Left ventricle myocardium inferior (tissue), 1 donor: ENCODE measurements around the gene RNF31. TPM values are rescaled to one million over a fixed set of nuclear protein-coding genes. Genes with fewer than 3 reads are reported as not detected.

Source experiments
- DNase-seq: peaks from one replicate; pipeline ENCODE4 v3.0.0-alpha.2; 2020
- H3K27ac ChIP-seq: fragments of 200-600 bp; replicated peaks from 2 replicates; pipeline ENCODE4 v1.8.0; 2021
- H3K27me3 ChIP-seq: fragments of 200-600 bp; 2 replicates; pipeline ENCODE4 v1.8.0; 2021; ENCODE audit warnings: low read depth
- H3K36me3 ChIP-seq: fragments of 200-600 bp; 2 replicates; pipeline ENCODE4 v1.8.0; 2021
- H3K4me1 ChIP-seq: fragments of 200-600 bp; 2 replicates; pipeline ENCODE4 v1.8.0; 2021
- H3K4me3 ChIP-seq: fragments of 200-600 bp; 2 replicates; pipeline ENCODE4 v1.8.0; 2021; ENCODE audit warnings: mild to moderate bottlenecking, moderate library complexity
- H3K9me3 ChIP-seq: fragments of 200-600 bp; replicated peaks from 2 replicates; pipeline ENCODE4 v1.8.0; 2021
- CTCF ChIP-seq: fragments of 200-600 bp; IDR thresholded peaks from 2 replicates; pipeline ENCODE4 v1.8.0; 2021; ENCODE audit warnings: antibody characterized with exemption, mild to moderate bottlenecking, borderline replicate concordance
- intact Hi-C: fragments of 100-400 bp; cut with micrococcal nuclease; formaldehyde crosslinking; loops from one replicate; pipeline ENCODE4 v1.11.0; 2022
- total RNA-seq: library from RNA; stranded (reverse); fragmentation: NEBNext Ultra II Directional; extraction: Animal tissue kit (Norgen Biotek cat#: 25700); gene quantifications from one replicate; pipeline ENCODE4 v1.2.1, GENCODE V29; 2021
- donor health status: DM: no; HTN: yes; CAD: no; lungs with severe emphysema.

Gene RNF31
- total RNA-seq, 1 donor from 2014 or later: 34.8 TPM

GRCh38 chr14:24121210-24121609, 26.1 kb upstream of the RNF31 start:
- no peak for DNase-seq
- TF ChIP-seq CTCF: no peak
- intact Hi-C loops: no loop called here
- Histone ChIP-seq H3K27ac (no peak overlapping the region), H3K27me3 (no peaks in the 10 kb centered on the region), H3K36me3 (peaks cover 82% of the 10 kb centered on the region), H3K4me1 (peaks cover 21% of the 10 kb centered on the region), H3K4me3 (no peak overlapping the region), H3K9me3 (no peaks in the 10 kb centered on the region)

GRCh38 chr14:24122416-24122815, 24.9 kb upstream of the RNF31 start:
- no peak overlapping the region for H3K27ac ChIP-seq
- intact Hi-C loops: no loop called here
- H3K36me3 ChIP-seq: peaks cover 70% of the 10 kb centered on the region
- TF ChIP-seq CTCF: no peak
- H3K4me1 ChIP-seq: peaks cover 9% of the 10 kb centered on the region
- no peaks in the 10 kb centered on the region for H3K27me3 ChIP-seq
- H3K4me3 ChIP-seq: no peak overlapping the region
- no peaks in the 10 kb centered on the region for H3K9me3 ChIP-seq
- DNase-seq: no peak

- intact Hi-C loops: no loop called here
- peaks cover 8% of the 10 kb centered on the region for H3K4me1 ChIP-seq
- H3K36me3 ChIP-seq: peaks cover 66% of the 10 kb centered on the region
- TF ChIP-seq CTCF: no peak
- no peak for DNase-seq
- H3K9me3 ChIP-seq: no peaks in the 10 kb centered on the region
- no peak overlapping the region for H3K4me3 ChIP-seq
- H3K27ac ChIP-seq: no peak overlapping the region
- no peaks in the 10 kb centered on the region for H3K27me3 ChIP-seq
These were observed 24.4 kb upstream of the RNF31 start for GRCh38 chr14:24122898-24123297.

GRCh38 chr14:24123424-24124417, 23.6 kb upstream of the RNF31 start:
- no peak for DNase-seq
- Histone ChIP-seq H3K4me1 (peaks cover 8% of the 10 kb centered on the region), H3K27me3 (no peaks in the 10 kb centered on the region), H3K4me3 (no peak overlapping the region), H3K36me3 (peaks cover 57% of the 10 kb centered on the region), H3K27ac (no peak overlapping the region), H3K9me3 (no peaks in the 10 kb centered on the region)
- no peak for TF ChIP-seq CTCF
- intact Hi-C loops: no loop called here

- no peak overlapping the region for H3K27ac ChIP-seq
- DNase-seq: no peak
- peaks cover 25% of the 10 kb centered on the region for H3K36me3 ChIP-seq
- no peaks in the 10 kb centered on the region for H3K9me3 ChIP-seq
- no peak overlapping the region for H3K4me3 ChIP-seq
- no peak for TF ChIP-seq CTCF
- H3K27me3 ChIP-seq: no peaks in the 10 kb centered on the region
- intact Hi-C loops: no loop called here
- H3K4me1 ChIP-seq: peaks cover 27% of the 10 kb centered on the region
These were observed 20.4 kb upstream of the RNF31 start for GRCh38 chr14:24126939-24127338.
